Progenitor cell of endocrine pancreas (in vitro differentiated cells): ENCODE measurements around the gene NLRP9. TPM values are rescaled to one million over a fixed set of nuclear protein-coding genes. Genes with fewer than 3 reads are reported as not detected.

Experiments used
- DNase-seq: peaks from one replicate; pipeline ENCODE4 v3.0.0; 2021; ENCODE audit warnings: low spot score; ENCODE audit not compliant: unreplicated experiment
- H3K27ac Mint-ChIP-seq: 2 replicates; pipeline ENCODE4 v1.8.0; 2021; ENCODE audit warnings: mild to moderate bottlenecking, moderate library complexity, mixed read lengths
- H3K27me3 Mint-ChIP-seq: 2 replicates; pipeline ENCODE4 v1.8.0; 2021; ENCODE audit warnings: mixed read lengths
- H3K36me3 Mint-ChIP-seq: 2 replicates; pipeline ENCODE4 v1.8.0; 2022; ENCODE audit warnings: mixed read lengths; ENCODE audit not compliant: insufficient read depth
- H3K4me1 Mint-ChIP-seq: 2 replicates; pipeline ENCODE4 v1.8.0; 2021; ENCODE audit warnings: low read depth, mixed read lengths
- H3K4me3 Mint-ChIP-seq: 2 replicates; pipeline ENCODE4 v1.8.0; 2021; ENCODE audit warnings: low read depth, mild to moderate bottlenecking, moderate library complexity, mixed read lengths
- H3K9me3 Mint-ChIP-seq: 2 replicates; pipeline ENCODE4 v1.8.0; 2021; ENCODE audit warnings: low read depth, mixed read lengths
- total RNA-seq: library from RNA; stranded (reverse); gene quantifications from 2 replicates; pipeline ENCODE4 v1.2.1, GENCODE V29; 2021
- TF ChIP-seq, protein P1 (sequence below): fragments of 200-600 bp; sonication (generic); IDR thresholded peaks from one replicate; pipeline ENCODE4 v1.5.0; 2021; ENCODE audit warnings: antibody characterized with exemption, mild to moderate bottlenecking; ENCODE audit not compliant: unreplicated experiment

The NLRP9 gene
- total RNA-seq, 1 donor from 2014 or later, result not detected

DNA sequence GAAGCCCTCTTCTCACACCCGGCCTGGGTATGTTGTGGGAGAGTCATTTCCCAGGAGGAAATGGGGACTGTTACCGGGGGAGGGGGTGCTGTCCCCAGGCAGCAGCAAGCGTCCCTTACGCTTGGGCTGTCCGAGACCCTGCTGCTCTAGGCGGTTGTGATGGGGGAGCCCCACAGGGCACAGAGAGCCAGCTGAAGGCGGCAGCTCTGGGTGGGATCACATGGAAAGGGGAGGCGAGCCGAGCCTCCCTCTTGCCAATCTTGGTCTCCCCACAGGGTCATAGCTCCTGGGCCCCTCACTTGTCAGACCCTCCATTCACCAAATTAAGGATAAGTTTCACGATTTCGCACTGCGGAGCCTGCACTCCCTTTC lies 41.1 kb downstream of the NLRP9 start:
- no peak overlapping the region for H3K27ac Mint-ChIP-seq
- H3K36me3 Mint-ChIP-seq, result peaks cover 21% of the 10 kb centered on the region
- TF ChIP-seq, protein P1, sequence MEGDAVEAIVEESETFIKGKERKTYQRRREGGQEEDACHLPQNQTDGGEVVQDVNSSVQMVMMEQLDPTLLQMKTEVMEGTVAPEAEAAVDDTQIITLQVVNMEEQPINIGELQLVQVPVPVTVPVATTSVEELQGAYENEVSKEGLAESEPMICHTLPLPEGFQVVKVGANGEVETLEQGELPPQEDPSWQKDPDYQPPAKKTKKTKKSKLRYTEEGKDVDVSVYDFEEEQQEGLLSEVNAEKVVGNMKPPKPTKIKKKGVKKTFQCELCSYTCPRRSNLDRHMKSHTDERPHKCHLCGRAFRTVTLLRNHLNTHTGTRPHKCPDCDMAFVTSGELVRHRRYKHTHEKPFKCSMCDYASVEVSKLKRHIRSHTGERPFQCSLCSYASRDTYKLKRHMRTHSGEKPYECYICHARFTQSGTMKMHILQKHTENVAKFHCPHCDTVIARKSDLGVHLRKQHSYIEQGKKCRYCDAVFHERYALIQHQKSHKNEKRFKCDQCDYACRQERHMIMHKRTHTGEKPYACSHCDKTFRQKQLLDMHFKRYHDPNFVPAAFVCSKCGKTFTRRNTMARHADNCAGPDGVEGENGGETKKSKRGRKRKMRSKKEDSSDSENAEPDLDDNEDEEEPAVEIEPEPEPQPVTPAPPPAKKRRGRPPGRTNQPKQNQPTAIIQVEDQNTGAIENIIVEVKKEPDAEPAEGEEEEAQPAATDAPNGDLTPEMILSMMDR, result no peak
- DNase-seq, result no peak
- H3K27me3 Mint-ChIP-seq, result no peaks in the 10 kb centered on the region
- peaks cover 2% of the 10 kb centered on the region for H3K4me1 Mint-ChIP-seq
- H3K4me3 Mint-ChIP-seq, result no peak overlapping the region
- no peaks in the 10 kb centered on the region for H3K9me3 Mint-ChIP-seq

DNA sequence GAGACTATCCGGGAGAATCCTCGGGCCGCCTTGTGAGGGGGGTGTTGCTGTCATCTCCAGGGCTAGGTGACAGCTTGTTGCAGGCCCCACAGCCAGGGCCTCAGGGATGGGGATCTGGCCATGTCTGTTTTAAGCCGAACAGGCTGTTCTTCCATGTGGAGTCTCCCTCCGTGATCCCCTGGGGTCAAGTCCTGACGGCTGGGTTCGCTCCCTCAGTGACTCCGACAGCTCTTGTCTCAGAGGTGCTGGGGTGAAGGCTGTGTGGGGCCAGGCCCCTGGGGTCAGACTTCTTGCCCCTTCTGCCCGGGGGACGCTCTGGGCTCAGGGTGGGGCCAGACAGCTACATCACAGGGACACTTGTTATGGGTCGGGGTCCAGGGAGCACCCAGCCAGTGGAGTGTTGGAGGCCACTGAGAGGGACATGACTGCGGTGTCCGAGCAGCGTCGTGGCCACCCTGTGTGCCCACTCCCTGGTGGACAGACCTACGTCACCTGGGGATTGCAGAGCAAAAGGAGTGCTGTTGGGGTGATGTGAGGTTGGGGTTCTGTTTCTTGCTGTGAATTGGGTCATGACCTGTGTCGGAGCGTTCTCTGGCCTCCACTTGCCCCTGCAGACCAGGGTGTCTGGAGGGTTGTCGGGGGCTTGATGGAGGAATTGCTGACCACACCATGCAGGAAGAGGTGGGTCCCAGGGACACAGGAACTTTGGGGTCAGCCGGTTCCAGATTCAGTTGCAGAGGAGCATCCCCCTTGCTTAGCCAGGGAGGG lies 41.7 kb downstream of the NLRP9 start:
- Mint-ChIP-seq H3K9me3 (no peaks in the 10 kb centered on the region), H3K27me3 (no peaks in the 10 kb centered on the region)
- DNase-seq, result no peak

DNA sequence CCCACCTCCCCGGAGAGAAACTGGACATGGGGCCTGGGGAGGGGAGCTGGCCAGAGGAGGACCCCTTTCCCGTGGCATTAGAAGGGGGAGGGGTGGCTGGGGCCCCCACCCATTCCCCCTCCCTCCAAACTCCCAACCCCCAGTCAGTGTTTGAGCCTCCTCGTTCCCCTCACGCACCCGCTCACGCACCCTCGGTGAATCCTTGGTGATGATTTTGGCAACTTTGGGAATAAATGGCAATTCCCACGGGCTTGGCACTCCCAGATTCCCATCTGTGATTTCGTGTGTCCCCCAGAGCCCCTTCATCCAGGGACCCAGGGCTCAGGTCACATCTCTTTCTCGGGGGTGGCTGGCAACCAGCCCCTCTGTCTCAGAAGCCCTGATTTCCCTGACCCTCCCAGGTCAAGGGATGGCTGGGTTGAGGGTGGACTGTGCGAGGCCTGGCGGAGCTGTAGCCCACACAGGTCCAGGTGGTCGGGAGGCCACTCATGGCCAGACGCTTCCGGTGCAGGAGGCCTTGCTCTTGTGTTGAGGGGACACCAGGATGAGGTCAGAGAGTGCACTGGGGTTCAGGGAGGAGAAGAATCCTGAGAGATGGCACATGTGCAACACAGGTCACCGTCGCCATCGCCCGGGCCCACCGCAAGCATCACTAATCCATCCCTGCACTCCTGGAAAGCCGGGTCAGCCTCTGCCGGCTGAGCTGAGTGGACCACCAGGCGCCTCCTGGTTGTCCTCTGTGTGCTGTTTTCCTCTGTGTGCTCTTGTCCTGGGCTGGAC lies 42.5 kb downstream of the NLRP9 start:
- H3K4me3 Mint-ChIP-seq, result no peak overlapping the region
- DNase-seq, result no peak
- TF ChIP-seq, protein P1, result no peak
- no peaks in the 10 kb centered on the region for H3K4me1 Mint-ChIP-seq
- H3K27me3 Mint-ChIP-seq, result no peaks in the 10 kb centered on the region
- no peaks in the 10 kb centered on the region for H3K9me3 Mint-ChIP-seq
- H3K27ac Mint-ChIP-seq, result peak overlapping the region; percentile 56
- H3K36me3 Mint-ChIP-seq, result peaks cover 17% of the 10 kb centered on the region

More for the DNA sequence above, 41.7 kb downstream of the NLRP9 start:
- H3K4me1 Mint-ChIP-seq, result peaks cover under 1% of the 10 kb centered on the region
- H3K27ac Mint-ChIP-seq, result no peak overlapping the region
- TF ChIP-seq, protein P1, result no peak
- H3K36me3 Mint-ChIP-seq, result peaks cover 19% of the 10 kb centered on the region
- H3K4me3 Mint-ChIP-seq, result no peak overlapping the region

DNA sequence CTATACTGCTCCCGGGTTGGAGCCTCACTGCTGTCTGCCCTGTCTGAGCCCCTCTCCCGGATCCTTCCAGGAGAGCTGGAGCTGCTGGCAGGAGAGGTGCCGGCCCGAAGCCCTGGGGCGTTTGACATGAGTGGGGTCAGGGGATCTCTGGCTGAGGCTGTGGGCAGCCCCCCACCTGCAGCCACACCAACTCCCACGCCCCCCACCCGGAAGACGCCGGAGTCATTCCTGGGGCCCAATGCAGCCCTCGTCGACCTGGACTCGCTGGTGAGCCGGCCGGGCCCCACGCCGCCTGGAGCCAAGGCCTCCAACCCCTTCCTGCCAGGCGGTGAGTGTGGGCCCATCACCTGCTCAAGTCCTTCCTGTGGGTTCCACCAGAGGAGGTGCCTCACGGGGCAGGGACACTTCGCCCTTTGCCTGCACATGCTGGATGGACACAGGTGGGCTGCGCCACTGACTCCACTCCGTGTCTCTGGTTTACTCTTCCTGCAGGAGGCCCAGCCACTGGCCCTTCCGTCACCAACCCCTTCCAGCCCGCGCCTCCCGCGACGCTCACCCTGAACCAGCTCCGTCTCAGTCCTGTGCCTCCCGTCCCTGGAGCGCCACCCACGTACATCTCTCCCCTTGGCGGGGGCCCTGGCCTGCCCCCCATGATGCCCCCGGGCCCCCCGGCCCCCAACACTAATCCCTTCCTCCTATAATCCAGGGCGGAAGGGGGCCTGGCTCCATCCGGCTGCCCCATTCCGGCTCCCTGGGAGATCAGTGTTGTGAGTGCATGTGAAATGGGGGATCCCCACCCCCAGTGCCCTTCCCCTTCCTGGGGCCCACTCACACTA lies 43.3 kb downstream of the NLRP9 start:
- DNase-seq, result no peak
- Mint-ChIP-seq H3K27me3 (no peaks in the 10 kb centered on the region), H3K27ac (no peak overlapping the region), H3K4me1 (no peaks in the 10 kb centered on the region), H3K9me3 (no peaks in the 10 kb centered on the region), H3K4me3 (no peak overlapping the region), H3K36me3 (peaks cover 12% of the 10 kb centered on the region)
- TF ChIP-seq, protein P1, result no peak

DNA sequence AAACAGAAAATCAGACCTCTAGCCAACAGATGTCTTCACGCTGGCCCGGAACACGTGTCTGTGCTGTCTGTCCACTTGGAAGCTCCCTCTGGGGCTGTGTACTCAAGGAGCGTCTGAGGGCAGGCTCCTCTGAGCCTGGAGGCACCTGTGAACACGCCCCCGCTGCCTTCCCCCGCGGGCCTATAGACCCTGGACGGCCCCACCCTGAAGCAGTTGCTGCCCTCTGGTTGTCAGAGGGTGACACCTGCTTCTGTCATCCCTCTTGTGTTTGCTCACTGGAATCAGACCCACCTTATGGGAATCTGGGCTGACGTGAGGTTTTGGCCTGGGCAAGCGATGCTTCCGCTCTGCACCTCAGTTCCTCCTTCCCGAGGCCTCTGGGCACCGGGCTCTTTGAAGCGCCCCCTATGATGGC lies 44.0 kb downstream of the NLRP9 start:
- no peaks in the 10 kb centered on the region for H3K9me3 Mint-ChIP-seq
- DNase-seq, result no peak
- no peak overlapping the region for H3K4me3 Mint-ChIP-seq
- H3K36me3 Mint-ChIP-seq, result peaks cover 11% of the 10 kb centered on the region
- H3K4me1 Mint-ChIP-seq, result no peaks in the 10 kb centered on the region
- H3K27ac Mint-ChIP-seq, result no peak overlapping the region
- TF ChIP-seq, protein P1, result no peak
- no peaks in the 10 kb centered on the region for H3K27me3 Mint-ChIP-seq
